ENCODE results near the gene ADGRD1. TPM values are rescaled to one million over a fixed set of nuclear protein-coding genes. Genes with fewer than 3 reads are reported as not detected.

ADGRD1 gene
- total and polyA plus RNA-seq, 2 donors: 0.94 to 2.1 TPM

DNA sequence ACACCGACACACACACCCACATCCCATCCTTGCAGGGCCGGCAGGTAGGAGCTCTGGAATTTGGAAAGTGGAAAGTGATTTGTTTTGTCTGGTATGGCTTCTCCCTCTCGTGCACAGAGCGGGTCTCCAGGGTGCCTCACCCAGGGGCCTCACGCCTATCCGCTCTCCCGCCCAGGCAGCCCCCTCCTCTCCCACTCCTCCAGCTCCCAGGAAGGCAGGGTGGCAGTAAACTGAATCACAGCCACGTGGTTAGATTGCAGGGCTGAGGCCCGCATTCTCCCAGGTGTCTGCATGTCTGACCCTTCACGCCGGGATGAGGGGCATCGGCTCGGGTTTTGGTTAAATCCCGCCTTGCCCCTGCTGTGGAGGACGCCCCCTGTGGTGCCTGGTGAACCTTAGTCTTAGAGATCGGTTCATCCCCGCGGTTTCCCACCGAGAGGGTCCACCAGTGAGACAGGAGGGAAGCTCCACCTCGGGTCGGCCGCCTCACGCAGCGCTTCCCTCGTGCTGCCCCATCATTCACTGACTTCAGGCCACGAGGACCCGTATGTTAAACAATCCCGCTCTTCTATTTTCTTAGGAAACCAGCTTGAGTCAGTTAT lies 64.4 kb downstream of the ADGRD1 start:
- Histone ChIP-seq H3K4me3 (ENCODE audit: low read length in 2 of 2) (no peak overlapping the region), H3K9me3 (ENCODE audit: control insufficient read depth in 2 of 2, insufficient read depth in 1 of 2, low read length in 1 of 2) (no peaks in the 10 kb centered on the region), H3K36me3 (ENCODE audit: control insufficient read depth in 2 of 2, insufficient read depth in 2 of 2, low read length in 1 of 2) (no peaks in the 10 kb centered on the region), H3K27me3 (ENCODE audit: control insufficient read depth in 2 of 2, insufficient read depth in 1 of 2, low read length in 1 of 2) (no peaks in the 10 kb centered on the region), H3K27ac (ENCODE audit: low read depth in 1 of 2, low read length in 1 of 2) (no peak overlapping the region), H3K4me1 (ENCODE audit: control insufficient read depth in 2 of 2, insufficient read depth in 2 of 2, low read length in 2 of 2) (no peaks in the 10 kb centered on the region)
- WGBS: 82% methylated on average over 28 of the region's 28 CpGs
- DNase-seq (ENCODE audit: low read depth in 6 of 9, low spot score in 9 of 9): no peak

DNA sequence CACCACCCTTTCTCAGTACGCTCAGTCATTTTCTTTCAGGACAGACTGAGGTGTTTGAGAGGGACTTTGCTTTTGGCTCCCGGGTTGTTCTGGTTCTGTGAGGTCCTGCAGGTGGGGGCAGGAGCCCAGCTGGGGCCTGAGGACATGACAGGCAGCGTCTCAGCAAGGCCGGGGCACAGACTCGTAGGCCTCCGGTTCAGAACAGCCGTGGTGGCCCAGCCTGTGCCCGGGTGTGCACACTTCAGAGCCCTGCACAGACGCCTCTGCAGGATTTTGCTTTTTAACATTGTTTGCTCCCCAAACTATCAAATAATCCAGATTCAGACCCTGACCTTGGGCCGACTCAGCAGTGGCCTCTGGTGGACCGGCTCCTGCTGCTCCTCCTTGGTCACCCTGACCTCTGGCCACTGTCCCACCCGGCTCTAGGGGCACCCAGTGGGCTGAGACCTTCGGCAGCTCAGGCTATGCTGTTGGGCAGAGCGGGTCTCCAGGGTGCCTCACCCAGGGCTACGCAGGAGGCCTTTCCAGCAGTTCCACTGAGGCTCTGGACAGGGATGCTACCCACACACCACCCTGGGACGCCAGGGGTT lies 65.2 kb downstream of the ADGRD1 start:
- H3K4me1 ChIP-seq (ENCODE audit: control insufficient read depth in 2 of 2, insufficient read depth in 2 of 2, low read length in 2 of 2): no peaks in the 10 kb centered on the region
- no peaks in the 10 kb centered on the region for H3K9me3 ChIP-seq (ENCODE audit: control insufficient read depth in 2 of 2, insufficient read depth in 1 of 2, low read length in 1 of 2)
- no peak for DNase-seq (ENCODE audit: low read depth in 6 of 9, low spot score in 9 of 9)
- H3K27me3 ChIP-seq (ENCODE audit: control insufficient read depth in 2 of 2, insufficient read depth in 1 of 2, low read length in 1 of 2): no peaks in the 10 kb centered on the region
- H3K27ac ChIP-seq (ENCODE audit: low read depth in 1 of 2, low read length in 1 of 2): no peak overlapping the region
- WGBS: 87% methylated on average over 16 of the region's 16 CpGs
- H3K4me3 ChIP-seq (ENCODE audit: low read length in 2 of 2): no peak overlapping the region
- H3K36me3 ChIP-seq (ENCODE audit: control insufficient read depth in 2 of 2, insufficient read depth in 2 of 2, low read length in 1 of 2): no peaks in the 10 kb centered on the region

DNA sequence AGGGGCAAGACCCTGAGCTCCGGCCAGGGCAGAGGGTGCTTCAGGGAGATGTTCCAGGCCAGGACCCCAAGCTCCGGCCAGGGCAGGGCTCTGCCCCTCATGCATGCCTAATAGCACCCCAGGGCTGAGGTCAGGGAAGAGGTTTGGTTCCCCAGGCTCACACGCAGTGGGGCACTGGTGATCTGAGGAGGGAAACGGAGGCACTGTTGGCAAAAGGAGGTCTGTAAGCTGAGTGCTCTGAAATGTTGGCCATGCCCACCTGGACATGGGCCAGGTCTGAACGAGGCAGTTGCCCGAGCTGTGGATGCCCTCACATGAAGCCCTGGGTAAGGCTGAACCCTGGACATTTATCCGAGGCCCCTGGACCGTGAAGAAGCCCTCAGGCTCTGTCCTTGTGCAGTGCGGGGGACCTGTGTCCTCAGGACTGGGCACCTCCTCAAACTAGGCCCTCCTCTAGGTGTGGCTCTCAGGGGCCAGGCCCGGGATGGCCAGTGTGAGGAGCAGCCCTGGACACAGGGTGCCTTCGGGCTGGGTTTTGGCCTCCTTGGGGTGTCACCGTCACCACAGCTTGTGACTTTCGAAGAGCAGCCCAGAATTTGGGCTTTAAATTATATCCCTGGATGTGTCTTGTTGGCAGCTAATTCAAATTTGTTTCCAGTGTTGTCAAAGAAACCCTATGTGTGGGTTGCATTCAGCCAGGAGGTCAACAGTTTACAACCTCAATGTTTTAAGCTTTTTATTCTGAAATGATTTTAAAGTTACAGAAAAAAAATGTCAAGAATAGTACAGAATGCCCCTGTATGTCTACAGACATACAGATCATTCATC lies 66.8 kb downstream of the ADGRD1 start:
- Histone ChIP-seq H3K27me3 (ENCODE audit: control insufficient read depth in 2 of 2, insufficient read depth in 1 of 2, low read length in 1 of 2) (no peaks in the 10 kb centered on the region), H3K9me3 (ENCODE audit: control insufficient read depth in 2 of 2, insufficient read depth in 1 of 2, low read length in 1 of 2) (no peaks in the 10 kb centered on the region), H3K4me3 (ENCODE audit: low read length in 2 of 2) (no peak overlapping the region), H3K4me1 (ENCODE audit: control insufficient read depth in 2 of 2, insufficient read depth in 2 of 2, low read length in 2 of 2) (no peaks in the 10 kb centered on the region), H3K36me3 (ENCODE audit: control insufficient read depth in 2 of 2, insufficient read depth in 2 of 2, low read length in 1 of 2) (no peaks in the 10 kb centered on the region), H3K27ac (ENCODE audit: low read depth in 1 of 2, low read length in 1 of 2) (no peak overlapping the region)
- no peak for DNase-seq (ENCODE audit: low read depth in 6 of 9, low spot score in 9 of 9)
- WGBS: 88% methylated on average over 13 of the region's 13 CpGs

DNA sequence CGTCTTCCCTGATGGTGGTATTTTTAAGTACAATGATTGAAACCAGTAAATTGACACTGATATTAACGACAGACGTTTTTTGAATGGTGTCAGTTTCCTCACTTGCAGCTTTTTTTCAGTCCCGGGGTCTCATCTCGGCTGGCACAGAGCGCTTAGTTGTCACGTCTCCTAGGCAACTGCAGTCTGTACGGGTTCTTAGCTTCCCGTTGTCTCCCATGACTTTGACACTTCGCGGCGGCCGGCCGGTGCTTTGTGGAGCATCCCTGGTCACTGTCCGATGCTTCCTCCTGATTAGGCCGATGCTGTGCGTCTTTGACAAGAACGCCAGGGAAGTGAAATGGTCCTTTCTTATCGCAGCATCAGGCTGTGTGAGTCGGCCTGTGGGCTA lies 67.4 kb downstream of the ADGRD1 start:
- DNase-seq (ENCODE audit: low read depth in 6 of 9, low spot score in 9 of 9): no peak

DNA sequence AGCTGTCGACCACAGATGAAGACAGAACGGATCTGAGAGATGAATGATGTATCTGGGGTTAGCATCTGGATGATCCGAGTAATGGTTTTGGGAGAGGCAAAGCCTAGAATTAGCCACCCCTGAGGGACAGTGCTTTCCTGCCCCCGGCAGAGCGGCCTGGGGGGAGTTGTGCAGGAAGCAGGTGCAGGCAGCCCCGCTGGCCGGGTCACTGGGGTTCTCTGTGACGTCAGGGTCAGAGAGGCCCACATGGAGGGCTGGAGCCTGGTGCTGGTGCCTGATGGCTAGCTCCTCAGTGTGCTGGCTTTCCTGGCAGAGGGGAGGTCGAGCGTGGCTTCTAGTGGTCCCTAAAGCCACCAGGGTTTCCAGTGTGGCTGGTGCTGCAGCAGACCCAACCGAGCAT lies 70.3 kb downstream of the ADGRD1 start:
- no peak for DNase-seq (ENCODE audit: low read depth in 6 of 9, low spot score in 9 of 9)
- Histone ChIP-seq H3K27me3 (ENCODE audit: control insufficient read depth in 2 of 2, insufficient read depth in 1 of 2, low read length in 1 of 2) (no peaks in the 10 kb centered on the region), H3K4me3 (ENCODE audit: low read length in 2 of 2) (no peak overlapping the region), H3K9me3 (ENCODE audit: control insufficient read depth in 2 of 2, insufficient read depth in 1 of 2, low read length in 1 of 2) (no peaks in the 10 kb centered on the region), H3K4me1 (ENCODE audit: control insufficient read depth in 2 of 2, insufficient read depth in 2 of 2, low read length in 2 of 2) (no peaks in the 10 kb centered on the region), H3K36me3 (ENCODE audit: control insufficient read depth in 2 of 2, insufficient read depth in 2 of 2, low read length in 1 of 2) (no peaks in the 10 kb centered on the region), H3K27ac (ENCODE audit: low read depth in 1 of 2, low read length in 1 of 2) (no peak overlapping the region)
- 91% methylated on average over 11 of the region's 11 CpGs for WGBS

More for the DNA sequence above, 67.4 kb downstream of the ADGRD1 start:
- no peak overlapping the region for H3K4me3 ChIP-seq (ENCODE audit: low read length in 2 of 2)
- no peaks in the 10 kb centered on the region for H3K4me1 ChIP-seq (ENCODE audit: control insufficient read depth in 2 of 2, insufficient read depth in 2 of 2, low read length in 2 of 2)
- 89% methylated on average over 20 of the region's 20 CpGs for WGBS
- no peaks in the 10 kb centered on the region for H3K9me3 ChIP-seq (ENCODE audit: control insufficient read depth in 2 of 2, insufficient read depth in 1 of 2, low read length in 1 of 2)
- no peak overlapping the region for H3K27ac ChIP-seq (ENCODE audit: low read depth in 1 of 2, low read length in 1 of 2)
- H3K27me3 ChIP-seq (ENCODE audit: control insufficient read depth in 2 of 2, insufficient read depth in 1 of 2, low read length in 1 of 2): no peaks in the 10 kb centered on the region
- no peaks in the 10 kb centered on the region for H3K36me3 ChIP-seq (ENCODE audit: control insufficient read depth in 2 of 2, insufficient read depth in 2 of 2, low read length in 1 of 2)

DNA sequence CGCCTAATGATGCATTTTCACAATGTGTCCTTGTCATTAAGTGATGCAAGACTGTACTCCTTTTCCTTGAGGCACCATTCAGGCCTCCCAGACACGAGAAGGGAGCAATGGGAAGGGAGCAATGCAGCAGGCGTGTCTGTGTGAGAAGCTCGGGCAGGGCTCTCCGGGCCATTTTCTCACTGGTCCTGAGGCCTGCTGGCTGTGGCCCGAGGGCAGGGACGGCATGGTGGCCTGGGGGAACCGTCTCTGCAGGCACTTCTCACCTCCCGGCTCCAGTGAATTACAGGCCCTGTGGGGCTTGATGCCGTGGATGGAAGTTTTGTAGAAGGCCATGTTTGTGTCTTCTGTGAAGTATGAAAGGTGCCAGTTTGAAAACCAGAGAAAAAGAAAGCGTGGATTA lies 71.0 kb downstream of the ADGRD1 start:
- Histone ChIP-seq H3K27me3 (ENCODE audit: control insufficient read depth in 2 of 2, insufficient read depth in 1 of 2, low read length in 1 of 2) (no peaks in the 10 kb centered on the region), H3K9me3 (ENCODE audit: control insufficient read depth in 2 of 2, insufficient read depth in 1 of 2, low read length in 1 of 2) (no peaks in the 10 kb centered on the region), H3K4me3 (ENCODE audit: low read length in 2 of 2) (no peak overlapping the region), H3K4me1 (ENCODE audit: control insufficient read depth in 2 of 2, insufficient read depth in 2 of 2, low read length in 2 of 2) (no peaks in the 10 kb centered on the region), H3K27ac (ENCODE audit: low read depth in 1 of 2, low read length in 1 of 2) (no peak overlapping the region), H3K36me3 (ENCODE audit: control insufficient read depth in 2 of 2, insufficient read depth in 2 of 2, low read length in 1 of 2) (no peaks in the 10 kb centered on the region)
- no peak for DNase-seq (ENCODE audit: low read depth in 6 of 9, low spot score in 9 of 9)
- WGBS: 90% methylated on average over 11 of the region's 11 CpGs

DNA sequence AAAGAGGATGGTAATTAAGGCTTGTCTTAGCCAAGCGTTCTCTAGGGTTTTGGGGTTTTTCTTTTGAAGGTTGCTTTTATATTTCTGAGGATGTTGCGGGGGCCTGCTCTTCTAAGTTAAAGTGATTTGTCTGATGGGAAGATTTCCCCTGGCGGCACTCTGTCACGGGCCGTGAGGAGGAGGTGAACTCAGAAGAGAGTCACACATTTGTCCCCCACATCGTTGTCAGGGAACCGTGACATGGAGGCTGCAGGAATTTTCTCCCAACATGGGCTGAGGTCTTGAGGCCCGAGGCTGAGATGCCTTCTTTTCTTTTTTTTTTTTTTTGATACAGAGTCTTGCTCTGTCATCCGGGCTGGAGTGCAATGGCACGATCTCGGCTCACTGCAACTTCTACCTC lies 71.5 kb downstream of the ADGRD1 start:
- H3K9me3 ChIP-seq (ENCODE audit: control insufficient read depth in 2 of 2, insufficient read depth in 1 of 2, low read length in 1 of 2): no peaks in the 10 kb centered on the region
- 78% methylated on average over 11 of the region's 11 CpGs for WGBS
- no peak overlapping the region for H3K27ac ChIP-seq (ENCODE audit: low read depth in 1 of 2, low read length in 1 of 2)
- no peaks in the 10 kb centered on the region for H3K36me3 ChIP-seq (ENCODE audit: control insufficient read depth in 2 of 2, insufficient read depth in 2 of 2, low read length in 1 of 2)
- H3K4me1 ChIP-seq (ENCODE audit: control insufficient read depth in 2 of 2, insufficient read depth in 2 of 2, low read length in 2 of 2): no peaks in the 10 kb centered on the region
- no peaks in the 10 kb centered on the region for H3K27me3 ChIP-seq (ENCODE audit: control insufficient read depth in 2 of 2, insufficient read depth in 1 of 2, low read length in 1 of 2)
- H3K4me3 ChIP-seq (ENCODE audit: low read length in 2 of 2): no peak overlapping the region
- DNase-seq (ENCODE audit: low read depth in 6 of 9, low spot score in 9 of 9): no peak

DNA sequence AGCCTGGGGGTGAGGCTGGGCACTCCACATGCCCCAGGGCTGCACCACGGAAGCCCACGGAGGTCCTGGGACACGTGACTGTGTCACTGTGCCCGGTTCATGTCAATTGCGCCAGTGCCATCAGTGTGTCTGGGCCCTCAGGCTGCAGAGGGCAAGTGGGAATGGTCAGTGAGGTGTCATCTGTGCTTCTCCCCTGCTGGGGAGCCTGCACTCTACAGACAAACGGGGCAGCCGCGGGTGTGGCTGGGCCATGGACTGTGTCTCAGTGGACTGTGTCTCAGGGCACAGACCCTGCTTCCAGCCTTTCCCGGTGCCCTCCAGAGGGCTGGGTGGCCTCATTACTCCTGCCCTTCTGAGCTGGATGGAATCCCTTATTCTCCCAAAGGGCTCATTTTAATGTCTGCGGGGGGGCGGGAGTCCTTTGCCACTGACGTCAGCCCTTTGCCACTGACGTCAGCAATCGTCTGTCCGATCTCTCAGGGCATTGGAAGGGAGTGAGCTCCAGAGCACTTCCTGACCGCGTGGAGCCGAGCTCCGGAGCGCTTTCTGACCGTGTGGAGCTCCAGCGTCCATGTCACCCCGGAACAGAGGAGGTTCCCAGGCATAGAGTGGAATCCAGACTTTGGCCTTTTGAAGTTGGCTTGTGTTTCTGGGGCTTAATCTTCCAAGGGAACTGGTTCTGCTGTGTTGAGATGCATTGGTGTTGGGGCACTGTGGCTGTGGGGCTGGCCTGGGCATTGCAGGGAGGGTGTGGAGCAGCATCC lies 72.4 kb downstream of the ADGRD1 start:
- Histone ChIP-seq H3K4me1 (ENCODE audit: control insufficient read depth in 2 of 2, insufficient read depth in 2 of 2, low read length in 2 of 2) (no peaks in the 10 kb centered on the region), H3K36me3 (ENCODE audit: control insufficient read depth in 2 of 2, insufficient read depth in 2 of 2, low read length in 1 of 2) (no peaks in the 10 kb centered on the region), H3K4me3 (ENCODE audit: low read length in 2 of 2) (no peak overlapping the region), H3K27ac (ENCODE audit: low read depth in 1 of 2, low read length in 1 of 2) (no peak overlapping the region), H3K27me3 (ENCODE audit: control insufficient read depth in 2 of 2, insufficient read depth in 1 of 2, low read length in 1 of 2) (no peaks in the 10 kb centered on the region), H3K9me3 (ENCODE audit: control insufficient read depth in 2 of 2, insufficient read depth in 1 of 2, low read length in 1 of 2) (no peaks in the 10 kb centered on the region)
- WGBS: 91% methylated on average over 23 of the region's 23 CpGs
- no peak for DNase-seq (ENCODE audit: low read depth in 6 of 9, low spot score in 9 of 9)

DNA sequence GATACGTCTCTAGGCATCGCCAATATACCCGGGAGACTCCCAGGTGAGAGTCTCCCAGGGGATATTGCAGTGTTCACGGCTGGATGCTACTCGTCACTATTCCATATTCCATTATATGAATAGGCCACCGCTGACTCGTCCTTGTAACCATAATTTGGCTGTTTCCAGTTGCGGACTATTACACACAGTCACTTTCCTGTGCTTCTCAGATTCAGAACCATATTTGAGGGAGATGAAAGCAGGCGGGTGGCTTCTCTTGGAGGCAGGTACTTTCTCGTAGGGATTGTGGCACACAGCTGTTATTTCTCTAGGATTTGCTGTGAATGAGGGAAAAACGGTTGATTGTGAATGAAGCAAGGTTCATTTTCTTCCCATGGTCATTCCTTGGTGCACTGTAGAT lies 73.0 kb downstream of the ADGRD1 start:
- no peak for DNase-seq (ENCODE audit: low read depth in 6 of 9, low spot score in 9 of 9)
- Histone ChIP-seq H3K9me3 (ENCODE audit: control insufficient read depth in 2 of 2, insufficient read depth in 1 of 2, low read length in 1 of 2) (no peaks in the 10 kb centered on the region), H3K4me3 (ENCODE audit: low read length in 2 of 2) (no peak overlapping the region), H3K4me1 (ENCODE audit: control insufficient read depth in 2 of 2, insufficient read depth in 2 of 2, low read length in 2 of 2) (no peaks in the 10 kb centered on the region), H3K27ac (ENCODE audit: low read depth in 1 of 2, low read length in 1 of 2) (no peak overlapping the region), H3K36me3 (ENCODE audit: control insufficient read depth in 2 of 2, insufficient read depth in 2 of 2, low read length in 1 of 2) (no peaks in the 10 kb centered on the region), H3K27me3 (ENCODE audit: control insufficient read depth in 2 of 2, insufficient read depth in 1 of 2, low read length in 1 of 2) (no peaks in the 10 kb centered on the region)
- 93% methylated on average over 11 of the region's 11 CpGs for WGBS
